Endothelial cell of umbilical vein (primary cell): ENCODE measurements around the gene AFDN. TPM values are rescaled to one million over a fixed set of nuclear protein-coding genes. Genes with fewer than 3 reads are reported as not detected.

Experiments
- BruUV-seq: library from RNA; stranded (reverse); fragments of 400-500 nt; replicated peaks from 2 replicates; lab custom pipeline; 2021; lab: Mats Ljungman, UMichigan
- CTCF ChIA-PET: fragments of 300-600, 350-600 bp; sonication (Branson Sonifier 250); formaldehyde crosslinking; loops from one replicate; lab custom pipeline; 2021; ENCODE audit warnings: antibody characterized with exemption, inconsistent platforms; lab: Charles Lee
- POLR2A ChIA-PET: fragments of 300-600, 350-600 bp; sonication (Branson Sonifier 250); formaldehyde crosslinking; loops from one replicate; lab custom pipeline; 2021; ENCODE audit warnings: antibody characterized with exemption, inconsistent platforms; lab: Charles Lee
- DNase-seq: peaks from one replicate; pipeline ENCODE4 v3.0.0-alpha.2; 2011; ENCODE audit warnings: low read depth, low spot score
- FAIRE-seq: peaks from 2 replicates; lab custom pipeline; 2011; peaks lifted over from hg19 to GRCh38; lab: Jason Lieb, UNC
- H2AFZ ChIP-seq: 2 replicates; pipeline ENCODE4 v1.6.0; 2012; ENCODE audit warnings: low read depth, low read length, control low read depth, inconsistent platforms
- H3K27ac ChIP-seq: 2 replicates; pipeline ENCODE4 v1.5.1; 2011; ENCODE audit warnings: low read depth, mild to moderate bottlenecking, control low read depth, low read length, moderate library complexity; ENCODE audit not compliant: insufficient read depth
- H3K27me3 ChIP-seq, 2 experiments: 2 replicates each; pipeline versions ENCODE4 v1.6.0 to v1.6.1; 2011; ENCODE audit warnings: low read length in 2 of 2, mixed read lengths in 1 of 2; ENCODE audit not compliant: control insufficient read depth in 2 of 2, insufficient read depth in 2 of 2
- H3K36me3 ChIP-seq, 2 experiments: 2 replicates in 1 of 2; 3 replicates in 1 of 2; pipeline ENCODE4 v1.5.1; 2011; ENCODE audit warnings: low read length in 2 of 2, mild to moderate bottlenecking in 1 of 2, moderate library complexity in 1 of 2; ENCODE audit not compliant: control insufficient read depth in 2 of 2, insufficient read depth in 2 of 2; ENCODE audit errors: extremely low read depth in 1 of 2
- H3K4me1 ChIP-seq: 3 replicates; pipeline ENCODE4 v1.5.1; 2011; ENCODE audit warnings: mild to moderate bottlenecking, low read length; ENCODE audit not compliant: control insufficient read depth, insufficient read depth; ENCODE audit errors: extremely low read depth
- H3K4me2 ChIP-seq: 2 replicates; pipeline ENCODE4 v1.6.1; 2011; ENCODE audit warnings: low read length, control low read depth, mixed read lengths; ENCODE audit not compliant: insufficient read depth
- H3K4me3 ChIP-seq, 3 experiments: fragments of 200-600 bp in 1 of 3; sonication (generic), shearing (Covaris generic) in 1 of 3; replicated peaks in 1 of 3; 2 replicates each; pipeline ENCODE4 v1.5.1; 2011 to 2016; ENCODE audit warnings: control low read depth in 3 of 3, low read length in 3 of 3, mild to moderate bottlenecking in 2 of 3, inconsistent platforms in 1 of 3, low read depth in 1 of 3, moderate library complexity in 1 of 3; ENCODE audit not compliant: insufficient read depth in 1 of 3
- H3K79me2 ChIP-seq: 2 replicates; pipeline ENCODE4 v1.6.0; 2012; ENCODE audit warnings: low read length, inconsistent platforms; ENCODE audit not compliant: control insufficient read depth, insufficient read depth
- H3K9ac ChIP-seq: replicated peaks from 2 replicates; pipeline ENCODE3; 2011; ENCODE audit warnings: low read length, control low read depth; ENCODE audit not compliant: insufficient read depth; ENCODE audit errors: extremely low read depth
- H3K9me1 ChIP-seq: replicated peaks from 3 replicates; pipeline ENCODE4 v1.6.0; 2011; ENCODE audit warnings: mild to moderate bottlenecking, low read length; ENCODE audit not compliant: control insufficient read depth, insufficient read depth; ENCODE audit errors: extremely low read depth
- H3K9me3 ChIP-seq: replicated peaks from 2 replicates; pipeline ENCODE4 v1.5.1; 2012; ENCODE audit warnings: low read length, inconsistent platforms; ENCODE audit not compliant: control insufficient read depth, insufficient read depth
- H4K20me1 ChIP-seq: replicated peaks from 2 replicates; pipeline ENCODE3; 2011; ENCODE audit warnings: mild to moderate bottlenecking, low read length; ENCODE audit not compliant: control insufficient read depth, insufficient read depth; ENCODE audit errors: extremely low read depth
- EZH2 ChIP-seq: IDR thresholded peaks from 2 replicates; pipeline ENCODE4 v1.6.1; 2012; ENCODE audit warnings: borderline replicate concordance, low read depth, mild to moderate bottlenecking, moderate library complexity, low read length, inconsistent platforms; ENCODE audit not compliant: severe bottlenecking
- FOS ChIP-seq: IDR thresholded peaks from 2 replicates; pipeline ENCODE4 v1.6.1; 2011; ENCODE audit warnings: mild to moderate bottlenecking, low read length, moderate library complexity, borderline replicate concordance; ENCODE audit not compliant: insufficient read depth
- GATA2 ChIP-seq: IDR thresholded peaks from 2 replicates; pipeline ENCODE4 v1.7.0; 2011; ENCODE audit warnings: low read depth, mild to moderate bottlenecking, moderate library complexity, mixed read lengths, low read length; ENCODE audit not compliant: insufficient read length, insufficient read depth
- JUN ChIP-seq: IDR thresholded peaks from 2 replicates; pipeline ENCODE4 v1.6.1; 2011; ENCODE audit warnings: borderline replicate concordance, low read depth; ENCODE audit not compliant: insufficient read length, insufficient read depth
- MAX ChIP-seq: IDR thresholded peaks from 2 replicates; pipeline ENCODE4 v1.6.1; 2011; ENCODE audit not compliant: insufficient read depth, insufficient read length
- MYC ChIP-seq: IDR thresholded peaks from one replicate; pipeline ENCODE4 v1.6.1; 2011; ENCODE audit warnings: mild to moderate bottlenecking, low read depth, low read length
- POLR2A ChIP-seq: IDR thresholded peaks from 2 replicates; pipeline ENCODE4 v1.6.1; 2012; ENCODE audit warnings: low read depth, mild to moderate bottlenecking, control low read depth, low read length
- POLR2AphosphoS5 ChIP-seq: IDR thresholded peaks from 2 replicates; pipeline ENCODE4 v1.6.1; 2012; ENCODE audit warnings: low read depth, mild to moderate bottlenecking, control low read depth, low read length, moderate library complexity; ENCODE audit not compliant: insufficient read depth
- dilution Hi-C: fragments of 300-500 bp; cut with MboI; formaldehyde crosslinking; loops from one replicate; pipeline ENCODE4 v1.15.0; 2019; ENCODE audit warnings: low sequenced_read_pairs; ENCODE audit not compliant: extremely low pct_ligation_motif_present
- intact Hi-C: fragments of 100-400 bp; cut with micrococcal nuclease; formaldehyde crosslinking; loops from one replicate; pipeline ENCODE4 v1.10.0; 2022
- polyA plus RNA-seq, 4 experiments: library from polyadenylated mRNA; depleted of rRNA in 3 of 4; stranded (reverse) in 3 of 4; unstranded in 1 of 4; fragments of >200 nt; gene quantifications; 2 replicates each; pipeline versions ENCODE4 v1.2.1 to v1.2.3, GENCODE V29; 2011 to 2012; ENCODE audit warnings: missing spikeins in 1 of 4
- total RNA-seq: library from RNA; stranded (reverse); gene quantifications from 2 replicates; pipeline ENCODE4 v1.2.3, GENCODE V29; 2021
- TF ChIP-seq, protein P1 (sequence below), 2 donors: IDR thresholded peaks; 1 replicate in 1 of 2; 2 replicates in 1 of 2; pipeline ENCODE4 v1.5.1; 2011; ENCODE audit warnings: low read length in 2 of 2, mild to moderate bottlenecking in 2 of 2, moderate library complexity in 2 of 2, control low read depth in 1 of 2, inconsistent platforms in 1 of 2, low read depth in 1 of 2; ENCODE audit not compliant: insufficient read depth in 1 of 2; ENCODE audit errors: extremely low read depth in 1 of 2

AFDN gene
- total and polyA plus RNA-seq, 2 donors (not counting 3 experiments of a cell fraction or from before 2014, with no cell fraction given) = 31.0 to 134 TPM

GRCh38 chr6:167843023-167843422 lies 16.3 kb downstream of the AFDN start:
- Histone ChIP-seq H3K4me2 (no peak overlapping the region), H3K4me1 (no peaks in the 10 kb centered on the region), H3K79me2 (peaks cover 59% of the 10 kb centered on the region), H3K9me3 (no peaks in the 10 kb centered on the region), H3K27ac (no peak overlapping the region), H2AFZ (no peak overlapping the region), H3K9me1 (no peaks in the 10 kb centered on the region), H3K36me3 (no peaks in the 10 kb centered on the region), H3K9ac (no peak overlapping the region), H4K20me1 (peaks cover 4% of the 10 kb centered on the region), H3K4me3 (no peak overlapping the region), H3K27me3 (no peaks in the 10 kb centered on the region)
- dilution Hi-C loops (no loop called here), intact Hi-C loops (no loop called here)
- FAIRE-seq (no peak), DNase-seq (no peak)
- POLR2A ChIA-PET = no interaction called here
- TF ChIP-seq GATA2 (no peak), EZH2 (no peak), FOS (no peak), JUN (no peak), POLR2A (no peak), MYC (no peak), POLR2AphosphoS5 (no peak), MAX (no peak)
- TF ChIP-seq, protein P1, sequence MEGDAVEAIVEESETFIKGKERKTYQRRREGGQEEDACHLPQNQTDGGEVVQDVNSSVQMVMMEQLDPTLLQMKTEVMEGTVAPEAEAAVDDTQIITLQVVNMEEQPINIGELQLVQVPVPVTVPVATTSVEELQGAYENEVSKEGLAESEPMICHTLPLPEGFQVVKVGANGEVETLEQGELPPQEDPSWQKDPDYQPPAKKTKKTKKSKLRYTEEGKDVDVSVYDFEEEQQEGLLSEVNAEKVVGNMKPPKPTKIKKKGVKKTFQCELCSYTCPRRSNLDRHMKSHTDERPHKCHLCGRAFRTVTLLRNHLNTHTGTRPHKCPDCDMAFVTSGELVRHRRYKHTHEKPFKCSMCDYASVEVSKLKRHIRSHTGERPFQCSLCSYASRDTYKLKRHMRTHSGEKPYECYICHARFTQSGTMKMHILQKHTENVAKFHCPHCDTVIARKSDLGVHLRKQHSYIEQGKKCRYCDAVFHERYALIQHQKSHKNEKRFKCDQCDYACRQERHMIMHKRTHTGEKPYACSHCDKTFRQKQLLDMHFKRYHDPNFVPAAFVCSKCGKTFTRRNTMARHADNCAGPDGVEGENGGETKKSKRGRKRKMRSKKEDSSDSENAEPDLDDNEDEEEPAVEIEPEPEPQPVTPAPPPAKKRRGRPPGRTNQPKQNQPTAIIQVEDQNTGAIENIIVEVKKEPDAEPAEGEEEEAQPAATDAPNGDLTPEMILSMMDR (IDR thresholded peaks at IDR 0.05; ENCODE audit: extremely low read depth in 1 of 2, insufficient read depth in 1 of 2, low read depth in 1 of 2, low read length in 2 of 2) = no peak
- CTCF ChIA-PET = interaction anchor here (1.2 to 1.4 kb wide), 4 partner anchors 12 to 54 kb away, joined by 3 to 4 read pairs (median 4); no protein-coding TSS in a partner anchor
- no TSS peak for BruUV-seq
